ENCODE results near the gene C1QTNF7.
A peak's percentile ranks its signal among the peaks of the same experiment; 100 is the strongest.

Gene C1QTNF7, protein sequence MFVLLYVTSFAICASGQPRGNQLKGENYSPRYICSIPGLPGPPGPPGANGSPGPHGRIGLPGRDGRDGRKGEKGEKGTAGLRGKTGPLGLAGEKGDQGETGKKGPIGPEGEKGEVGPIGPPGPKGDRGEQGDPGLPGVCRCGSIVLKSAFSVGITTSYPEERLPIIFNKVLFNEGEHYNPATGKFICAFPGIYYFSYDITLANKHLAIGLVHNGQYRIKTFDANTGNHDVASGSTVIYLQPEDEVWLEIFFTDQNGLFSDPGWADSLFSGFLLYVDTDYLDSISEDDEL

GRCh38 chr4:15427701-15428100 lies at the start of gene C1QTNF7:
Gene C1QTNF7 (plus strand): TSS chr4:15428033. CDS start chr4:15435744, 7,711 bp downstream.
- no peak for DNase-seq

DNA sequence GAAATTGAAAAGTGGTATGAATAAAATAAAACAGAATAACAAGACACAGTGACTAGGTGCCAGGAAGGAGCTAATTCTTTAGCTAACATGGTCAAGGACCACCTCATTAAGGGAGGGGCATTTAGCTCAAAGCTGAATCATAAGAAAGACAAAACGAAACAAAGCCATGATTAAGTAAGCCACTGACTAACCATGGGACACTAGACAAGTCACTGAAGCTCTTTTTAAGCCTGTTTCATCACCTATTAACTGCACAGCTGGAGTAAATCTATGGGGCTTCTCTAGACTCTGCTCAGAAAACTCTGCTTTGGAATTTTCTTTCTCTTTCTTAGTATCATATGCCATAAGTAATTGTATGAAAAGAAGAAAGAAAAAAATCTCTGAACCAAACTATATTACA lies 49.8 kb upstream of the C1QTNF7 start:
- DNase-seq = no peak

GRCh38 chr4:15378493-15378892 lies 49.3 kb upstream of the C1QTNF7 start:
- no peak for DNase-seq

DNA sequence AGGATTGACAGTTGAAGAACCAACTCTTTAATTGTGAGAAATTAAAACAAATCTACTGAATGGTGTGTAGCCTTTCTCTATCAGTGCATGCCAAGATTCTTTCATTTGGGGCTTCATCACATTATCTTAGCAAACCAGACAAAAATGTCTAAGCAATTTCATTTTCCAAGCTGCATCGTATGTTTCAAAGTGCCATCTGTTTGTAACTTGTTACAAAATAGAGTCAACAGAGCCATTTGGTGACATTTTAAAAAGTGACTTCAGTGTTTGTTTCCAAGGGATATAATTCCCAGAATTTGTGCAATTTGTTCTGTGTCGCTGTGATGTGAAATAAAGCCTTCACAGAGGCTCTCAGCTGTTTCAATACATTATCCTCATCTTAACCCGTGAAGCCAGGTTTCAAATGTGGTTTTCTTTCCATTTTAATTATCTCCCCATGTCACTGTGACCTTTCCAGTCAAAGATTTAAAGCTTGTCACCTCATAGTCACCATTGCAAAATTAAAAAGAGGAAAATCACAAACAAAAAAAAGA lies 46.0 kb upstream of the C1QTNF7 start:
- no peak for DNase-seq

GRCh38 chr4:15382669-15383273 lies 45.1 kb upstream of the C1QTNF7 start:
- DNase-seq = no peak

DNA sequence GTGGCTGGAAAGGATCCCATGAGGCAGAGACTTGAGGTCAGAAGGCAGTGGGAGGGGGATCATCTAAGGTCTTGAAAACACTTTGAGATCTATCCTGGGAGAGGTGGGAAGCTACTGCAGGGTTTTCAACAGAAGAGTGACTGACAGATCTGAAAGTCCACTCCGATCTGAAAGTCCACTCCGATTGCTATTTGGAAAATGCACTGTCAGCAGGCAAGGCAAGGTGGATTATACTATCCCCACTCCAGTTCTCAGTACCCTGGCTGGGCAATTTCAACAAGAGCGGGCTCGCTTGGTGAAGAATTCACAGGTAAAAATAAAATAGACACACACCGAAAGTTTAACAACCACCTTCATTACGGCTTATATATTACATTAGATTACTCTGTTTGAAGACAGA lies 42.3 kb upstream of the C1QTNF7 start:
- no peak for DNase-seq

- no peak for DNase-seq
Observed at GRCh38 chr4:15385928-15386327, 41.9 kb upstream of the C1QTNF7 start.

DNA sequence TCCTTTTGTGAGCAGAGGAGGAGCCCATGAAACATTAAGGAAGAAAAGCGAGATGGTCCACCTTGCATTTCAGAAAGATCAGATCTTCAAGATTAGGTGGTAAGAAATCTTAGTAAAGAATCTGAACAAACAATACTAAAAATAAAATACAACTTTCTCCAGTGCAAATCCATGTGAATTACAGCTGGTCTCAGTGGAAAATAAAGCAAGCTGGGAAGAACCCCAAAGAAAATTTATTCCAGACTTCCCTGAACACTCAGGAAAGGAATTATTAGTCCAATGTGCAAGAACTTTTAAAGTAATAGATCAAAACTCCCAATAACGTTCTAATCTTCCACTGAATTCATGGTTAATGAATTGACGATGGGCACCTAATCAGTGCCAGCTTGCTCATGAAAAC lies 37.3 kb upstream of the C1QTNF7 start:
- no peak for DNase-seq

- no peak for DNase-seq
Observed at GRCh38 chr4:15392053-15392805, 35.6 kb upstream of the C1QTNF7 start.

- no peak for DNase-seq
Observed at GRCh38 chr4:15395311-15395710, 32.5 kb upstream of the C1QTNF7 start.

- peak; percentile 52 for DNase-seq
Observed at GRCh38 chr4:15396157-15396800, 31.6 kb upstream of the C1QTNF7 start.

- DNase-seq = no peak
Observed at GRCh38 chr4:15398001-15398400, 29.8 kb upstream of the C1QTNF7 start.

GRCh38 chr4:15398732-15399131 lies 29.1 kb upstream of the C1QTNF7 start:
- no peak for DNase-seq

- no peak for DNase-seq
Observed at GRCh38 chr4:15400226-15400625, 27.6 kb upstream of the C1QTNF7 start.

- DNase-seq = peak; percentile 13
Observed at GRCh38 chr4:15400981-15401671, 26.7 kb upstream of the C1QTNF7 start.

DNA sequence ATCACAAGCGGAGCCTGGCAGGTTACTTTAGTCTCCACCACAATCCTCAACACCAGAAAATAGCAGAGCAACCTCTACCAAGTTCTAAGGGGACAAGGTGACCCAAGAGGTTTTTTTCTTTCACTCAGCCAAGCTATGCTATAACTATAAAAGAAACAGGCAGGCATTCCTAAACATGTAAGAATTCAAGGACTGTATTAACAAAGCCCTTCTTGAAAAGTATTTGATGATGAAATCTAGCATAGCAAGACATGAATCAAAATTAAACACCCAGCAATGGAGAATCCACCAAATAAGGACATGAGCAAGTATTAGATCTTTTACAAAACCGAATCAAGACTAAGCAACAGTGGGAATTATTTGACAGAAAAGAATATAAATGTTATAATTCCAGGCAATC lies 25.7 kb upstream of the C1QTNF7 start:
- no peak for DNase-seq

- DNase-seq = no peak
Observed at GRCh38 chr4:15402974-15403373, 24.9 kb upstream of the C1QTNF7 start.

DNA sequence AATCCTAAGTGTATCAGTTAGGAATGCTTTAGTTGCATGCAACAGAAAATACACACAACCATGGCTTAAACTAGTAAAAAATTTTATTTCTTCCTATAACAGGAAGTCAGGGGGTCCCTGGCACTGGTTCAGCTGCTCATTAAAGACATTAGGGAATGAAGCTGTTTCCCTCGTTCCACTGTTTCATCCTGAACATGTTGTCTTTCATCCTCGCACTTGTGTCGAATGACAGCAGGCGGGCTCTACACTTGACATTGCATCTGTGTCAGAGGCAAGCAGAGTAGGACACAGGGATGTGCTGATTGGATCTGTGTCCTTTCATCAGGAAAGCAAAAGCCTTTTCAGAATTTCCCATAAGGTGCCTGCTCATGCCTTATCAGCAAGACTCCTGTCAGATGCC lies 22.8 kb upstream of the C1QTNF7 start:
- DNase-seq = no peak

- DNase-seq = peak; percentile 30
Observed at GRCh38 chr4:15410750-15411149, 17.1 kb upstream of the C1QTNF7 start.

DNA sequence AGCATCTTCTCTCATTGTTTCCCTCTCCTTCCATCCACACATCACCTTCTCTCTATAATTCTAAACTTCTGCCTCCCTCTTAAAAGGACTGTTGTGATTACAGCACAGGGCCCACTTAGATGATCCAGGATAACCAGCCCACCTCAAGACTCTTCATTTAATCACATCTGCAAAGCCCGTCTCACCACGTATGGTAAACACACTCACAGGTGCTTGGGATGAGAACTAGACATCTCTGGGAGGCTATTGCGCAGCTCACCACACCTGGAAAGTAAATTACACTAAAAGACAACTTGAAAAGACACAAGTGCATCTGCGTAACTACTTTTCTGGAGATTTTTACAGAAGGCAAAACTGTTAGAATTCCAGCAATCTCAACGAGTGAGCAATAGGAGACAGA lies 15.4 kb upstream of the C1QTNF7 start:
- DNase-seq = no peak

DNA sequence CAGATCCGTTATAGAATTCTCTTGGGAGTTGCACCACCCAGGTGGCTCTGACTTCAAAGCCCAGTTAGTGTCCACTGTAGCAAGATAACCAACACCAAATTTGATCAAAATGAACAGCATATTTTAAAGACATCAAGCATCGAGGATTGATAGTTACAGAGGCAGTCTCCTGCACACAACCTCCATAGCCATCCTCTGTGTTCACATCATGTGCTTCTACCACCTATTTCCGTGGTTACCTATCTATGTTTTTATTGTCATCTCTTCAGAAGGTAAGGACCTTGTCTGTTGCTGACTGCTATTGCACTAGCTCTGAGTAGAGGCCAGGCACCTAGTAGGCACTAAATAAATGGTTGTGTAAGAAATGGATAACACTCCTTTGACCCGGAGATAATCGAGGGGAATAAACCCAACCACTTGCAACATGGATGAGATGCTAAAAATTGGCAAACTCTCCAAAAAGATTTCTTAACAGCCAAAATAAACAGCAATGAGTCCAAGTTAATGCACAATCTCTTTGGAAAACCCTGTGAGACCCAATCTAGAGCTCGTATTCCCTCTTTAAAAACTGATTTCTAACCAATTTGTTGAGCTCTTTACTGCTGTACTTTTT lies 14.7 kb upstream of the C1QTNF7 start:
- DNase-seq = no peak

- no peak for DNase-seq
Observed at GRCh38 chr4:15413623-15414019, 14.2 kb upstream of the C1QTNF7 start.
